T47D (cell line): Measurements from ENCODE around the gene ADNP2.

Experiments
- DNase-seq, 2 experiments: peaks; one replicate each; pipeline versions ENCODE4 v3.0.0 to v3.0.0-alpha.2; 2011 to 2012; ENCODE audit warnings: low read depth in 1 of 2, low spot score in 1 of 2
- JUND ChIP-seq: IDR thresholded peaks from 2 replicates; pipeline ENCODE4 v1.6.1; 2012; ENCODE audit warnings: low read depth
- in situ Hi-C: cut with HindIII; loops from 2 replicates; pipeline ENCODE4 v1.10.0; 2016; ENCODE audit warnings: low sequenced_read_pairs, low pct_unique_long_range_greater_than_20kb

Gene ADNP2

DNA sequence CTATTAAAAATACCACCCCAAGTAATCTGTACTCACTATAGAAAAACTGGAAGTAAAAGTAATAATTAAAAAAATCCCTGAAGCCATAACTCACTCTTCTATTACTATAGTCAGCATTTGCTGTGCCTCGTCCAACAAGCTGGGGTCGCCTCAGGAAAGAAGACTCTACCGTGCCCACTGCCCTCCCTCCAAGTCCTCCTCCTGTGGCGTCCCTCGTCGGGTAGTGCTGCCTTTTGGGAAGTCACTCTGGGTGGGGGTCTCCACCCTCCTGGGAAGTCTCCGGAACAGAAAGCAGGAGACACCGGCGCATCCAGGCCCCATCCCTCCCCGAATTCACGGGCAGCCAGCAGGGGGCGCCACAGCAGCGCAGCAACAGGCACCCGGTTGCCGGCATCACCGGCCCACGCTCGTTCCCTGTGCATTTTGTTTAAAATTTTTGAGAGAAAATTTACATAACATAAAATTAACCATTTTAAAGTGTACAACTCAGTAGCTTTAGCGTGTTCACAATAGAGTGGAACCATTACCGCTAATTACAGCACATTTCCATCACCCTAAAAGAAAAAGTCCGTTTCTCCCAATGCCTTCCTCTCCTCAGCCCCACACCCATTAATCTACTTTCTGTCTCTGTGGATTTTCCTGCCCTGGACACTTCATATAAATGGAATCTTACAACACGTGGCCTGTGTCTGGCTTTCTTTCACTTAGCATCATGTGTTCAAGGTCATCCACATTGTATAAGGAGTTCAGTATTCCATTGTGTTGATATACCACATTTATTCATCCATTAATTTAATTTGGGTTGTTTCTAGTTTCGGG lies 62.2 kb downstream of the ADNP2 start:
- TF ChIP-seq JUND = no peak
- DNase-seq = peak; percentile 41 to 63
- in situ Hi-C loops = no loop called here

GRCh38 chr18:80172056-80172455 lies 63.0 kb downstream of the ADNP2 start:
- no peak for TF ChIP-seq JUND
- DNase-seq = no peak
- in situ Hi-C loops = no loop called here

- TF ChIP-seq JUND = no peak
- in situ Hi-C loops = no loop called here
- no peak for DNase-seq
These were observed 64.0 kb downstream of the ADNP2 start for GRCh38 chr18:80173060-80173459.

DNA sequence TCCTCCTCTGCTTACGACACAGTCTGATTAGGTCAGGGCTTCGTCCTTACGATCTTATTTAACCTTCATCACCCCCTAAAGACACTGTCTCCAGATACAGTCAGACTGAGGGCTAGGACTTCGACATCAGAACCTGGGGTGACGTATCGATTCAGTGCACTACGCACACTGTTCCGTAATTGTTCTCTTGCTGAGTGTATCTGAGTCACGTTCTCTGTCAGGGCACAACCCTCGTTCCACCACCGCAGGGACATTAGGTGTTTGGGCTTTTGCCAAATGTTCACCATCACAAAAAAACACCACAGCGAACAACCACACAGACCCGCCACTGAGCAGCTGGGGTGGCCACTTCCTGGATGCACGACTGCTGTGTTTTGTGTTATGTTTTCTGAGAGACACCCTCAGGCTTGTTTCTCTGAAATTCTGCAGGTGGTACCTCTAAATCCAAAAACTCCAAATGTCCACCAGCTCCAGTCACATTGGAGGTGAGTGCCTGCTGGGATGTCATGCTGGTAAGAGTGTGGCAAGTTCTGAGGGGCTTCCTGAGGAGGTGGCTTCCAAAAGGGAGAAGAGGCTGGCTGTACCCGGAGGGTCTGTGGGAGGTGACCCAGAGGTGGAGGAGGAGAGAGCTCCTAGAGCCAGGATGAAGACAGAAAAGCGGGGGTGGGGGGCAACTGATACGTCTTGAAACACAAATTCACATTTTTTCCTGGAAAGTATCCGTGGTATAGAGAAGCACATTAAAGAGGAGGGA lies 66.6 kb downstream of the ADNP2 start:
- DNase-seq = no peak
- in situ Hi-C loops = no loop called here
- TF ChIP-seq JUND = no peak

- in situ Hi-C loops = no loop called here
These were observed 67.4 kb downstream of the ADNP2 start for GRCh38 chr18:80176334-80177073.

GRCh38 chr18:80177128-80177527 lies 68.1 kb downstream of the ADNP2 start:
- no peak for TF ChIP-seq JUND
- in situ Hi-C loops = no loop called here
- DNase-seq = no peak

More at GRCh38 chr18:80176334-80177073, 67.4 kb downstream of the ADNP2 start:
- no peak for TF ChIP-seq JUND
- DNase-seq = peak in 1 of 2 experiments; percentile 41

DNA sequence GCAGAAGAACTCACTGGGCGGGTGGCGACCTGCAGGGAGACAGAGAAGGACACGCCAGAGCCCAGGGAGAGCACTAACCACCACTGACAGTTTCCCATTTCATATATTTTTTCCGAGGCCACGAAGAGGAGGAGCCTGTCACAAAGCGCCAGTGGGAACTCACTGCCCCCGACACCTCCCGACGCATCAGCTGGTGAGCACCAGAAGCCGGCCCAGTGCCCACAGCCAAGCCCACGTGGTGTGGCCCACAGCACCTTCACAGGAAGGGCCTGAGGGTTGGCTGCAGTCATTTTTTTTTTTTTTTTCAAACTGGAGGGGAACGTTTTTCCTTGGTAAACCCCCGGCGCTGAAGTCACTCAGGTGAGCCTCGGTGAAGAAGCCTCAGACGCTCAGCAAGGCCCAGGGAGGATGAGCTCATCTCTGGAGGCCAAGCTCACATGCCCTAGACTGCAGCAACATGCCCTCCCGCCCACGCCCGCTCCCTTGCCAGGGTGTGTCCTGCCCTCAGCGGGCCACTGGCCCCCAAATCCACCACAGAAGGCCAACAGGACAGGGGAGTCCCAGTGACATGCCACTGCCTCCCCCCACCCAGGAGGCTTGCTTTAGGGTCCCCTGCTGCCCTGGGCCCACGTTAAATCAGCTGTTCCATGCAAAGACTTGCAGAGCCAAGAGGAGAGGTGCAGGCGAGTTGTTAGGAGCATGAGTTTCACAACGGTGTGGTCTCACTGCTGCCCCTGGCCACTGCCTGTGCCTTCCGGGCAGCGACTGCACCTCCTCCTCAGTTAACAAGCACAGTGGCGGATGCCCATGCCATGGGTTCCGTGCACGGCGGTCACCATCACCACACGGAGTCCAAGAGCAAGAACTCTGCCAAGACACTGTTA lies 70.1 kb downstream of the ADNP2 start:
- no peak for DNase-seq
- in situ Hi-C loops = no loop called here
- TF ChIP-seq JUND = no peak

DNA sequence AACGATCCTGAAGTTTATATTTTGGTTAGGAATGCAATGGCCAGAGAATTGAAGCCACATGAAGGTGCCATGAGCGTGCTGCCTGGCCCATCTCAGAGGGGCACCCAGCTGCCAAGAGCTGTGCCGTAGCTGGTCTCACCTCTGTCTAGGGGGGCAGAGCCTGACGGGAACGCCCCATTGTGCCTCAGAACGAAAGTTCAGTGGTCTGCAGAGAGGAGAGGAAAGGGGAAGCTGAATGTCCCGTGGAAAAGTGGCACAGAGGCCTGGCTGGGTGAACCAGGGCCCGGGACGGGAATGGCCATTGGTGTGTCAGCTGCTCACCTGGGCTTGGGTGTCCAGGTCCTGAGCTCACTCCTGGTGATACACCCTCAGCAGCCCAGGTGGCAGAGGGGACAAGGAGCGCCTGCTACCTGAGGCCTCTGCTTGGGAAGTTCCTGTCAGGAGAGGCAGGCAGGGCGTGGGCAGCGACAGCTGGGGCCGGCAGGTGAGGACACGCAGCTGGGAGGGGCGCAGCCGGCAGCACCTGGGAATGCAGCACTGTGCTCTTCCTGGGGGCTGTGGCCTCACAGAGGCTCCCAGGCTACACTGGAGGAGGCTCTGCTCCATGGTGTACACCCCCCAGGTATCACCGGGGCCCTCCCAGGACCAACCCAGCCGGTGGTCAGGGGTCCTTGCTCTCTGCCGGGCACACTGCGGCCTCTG lies 70.9 kb downstream of the ADNP2 start:
- no peak for TF ChIP-seq JUND
- DNase-seq = no peak
- in situ Hi-C loops = no loop called here

GRCh38 chr18:80180778-80181564 lies 71.9 kb downstream of the ADNP2 start:
- DNase-seq = no peak
- no peak for TF ChIP-seq JUND
- in situ Hi-C loops = no loop called here

GRCh38 chr18:80181642-80182461 lies 72.8 kb downstream of the ADNP2 start:
- peak in 1 of 2 experiments; percentile 41 for DNase-seq
- TF ChIP-seq JUND = no peak
- in situ Hi-C loops = no loop called here
